ENCODE results near the gene ZDHHC7.
"Not testable (repeated sequence)": the region's sequence is repeated elsewhere in the genome, so short reads cannot be mapped to it uniquely, and the experiment has no call there.

ZDHHC7 gene

GRCh38 chr16:84955427-84955826, 55.9 kb downstream of the ZDHHC7 start:
- no peaks in the 10 kb centered on the region for H3K9me3 Mint-ChIP-seq
- H3K27ac Mint-ChIP-seq = no peak overlapping the region
- peaks cover 57% of the 10 kb centered on the region for H3K27me3 Mint-ChIP-seq
- no peak overlapping the region for H3K4me3 Mint-ChIP-seq
- H3K36me3 Mint-ChIP-seq = no peaks in the 10 kb centered on the region
- no peak for ATAC-seq
- no peaks in the 10 kb centered on the region for H3K4me1 Mint-ChIP-seq

GRCh38 chr16:84953190-84953746, 58.1 kb downstream of the ZDHHC7 start:
- no peak overlapping the region for H3K27ac Mint-ChIP-seq
- no peaks in the 10 kb centered on the region for H3K4me1 Mint-ChIP-seq
- H3K36me3 Mint-ChIP-seq = no peaks in the 10 kb centered on the region
- ATAC-seq = no peak
- peaks cover 39% of the 10 kb centered on the region for H3K27me3 Mint-ChIP-seq
- H3K4me3 Mint-ChIP-seq = no peak overlapping the region
- no peaks in the 10 kb centered on the region for H3K9me3 Mint-ChIP-seq

- H3K36me3 Mint-ChIP-seq = no peaks in the 10 kb centered on the region
- ATAC-seq = peak; percentile 81
- H3K27ac Mint-ChIP-seq = no peak overlapping the region
- H3K9me3 Mint-ChIP-seq = no peaks in the 10 kb centered on the region
- no peaks in the 10 kb centered on the region for H3K4me1 Mint-ChIP-seq
- peaks cover 38% of the 10 kb centered on the region for H3K27me3 Mint-ChIP-seq
- H3K4me3 Mint-ChIP-seq = no peak overlapping the region
These were observed 58.8 kb downstream of the ZDHHC7 start for GRCh38 chr16:84952335-84953189.

DNA sequence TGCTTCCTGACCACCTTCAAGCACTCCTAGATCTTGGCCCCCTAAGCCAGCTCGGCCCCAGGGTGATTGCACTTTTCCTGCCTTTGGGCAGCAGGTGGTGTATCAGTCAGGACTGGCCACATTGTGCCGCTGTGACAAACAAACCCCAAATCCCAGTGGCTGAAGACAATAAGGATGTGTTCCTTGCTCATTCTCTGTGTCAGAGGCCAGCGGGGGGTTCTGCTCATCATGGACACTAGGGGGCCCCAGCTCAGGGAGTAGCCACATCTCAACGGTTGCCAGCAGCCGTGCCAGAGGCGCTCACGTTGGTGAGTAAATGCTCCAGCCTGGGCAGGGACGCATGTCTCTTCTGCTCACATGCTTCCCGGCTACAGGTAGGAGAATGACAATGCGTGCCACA, 60.4 kb downstream of the ZDHHC7 start:
- Mint-ChIP-seq H3K9me3 (no peaks in the 10 kb centered on the region), H3K4me1 (no peaks in the 10 kb centered on the region), H3K36me3 (no peaks in the 10 kb centered on the region), H3K27ac (no peak overlapping the region), H3K4me3 (no peak overlapping the region), H3K27me3 (peaks cover 22% of the 10 kb centered on the region)
- no peak for ATAC-seq

DNA sequence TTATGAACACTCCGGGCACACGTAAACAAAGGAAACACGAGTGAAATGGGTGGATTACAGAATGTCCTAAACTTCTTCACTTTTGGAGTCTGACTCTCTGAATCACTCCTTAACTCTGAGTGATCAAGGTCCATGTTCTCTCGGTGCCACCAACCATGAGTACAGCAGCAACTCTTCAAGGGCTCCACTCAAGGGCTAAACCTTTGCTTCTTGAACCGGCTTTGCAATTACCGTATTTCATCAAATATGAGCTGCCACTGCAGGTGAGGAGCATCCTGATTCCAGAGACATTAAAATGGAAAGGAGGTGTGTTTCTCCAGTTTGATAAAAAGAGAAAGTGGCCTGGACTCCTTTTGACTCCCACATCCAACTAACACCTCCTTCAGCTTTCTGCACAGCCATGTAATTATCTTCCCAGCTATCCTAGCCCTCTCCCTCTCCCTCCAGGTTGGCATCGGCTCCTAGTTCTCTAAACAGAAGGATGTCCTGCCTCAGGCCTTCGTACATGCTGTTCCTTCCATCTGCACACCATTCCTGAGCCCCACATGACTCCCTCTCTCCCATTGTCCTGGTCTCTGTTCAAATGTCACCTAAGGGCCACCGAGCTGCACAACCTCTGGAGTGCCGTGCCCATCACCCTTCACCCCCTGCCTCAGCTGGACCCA, 61.4 kb downstream of the ZDHHC7 start:
- Mint-ChIP-seq H3K36me3 (no peaks in the 10 kb centered on the region), H3K27me3 (peaks cover 21% of the 10 kb centered on the region), H3K4me1 (no peaks in the 10 kb centered on the region), H3K9me3 (no peaks in the 10 kb centered on the region), H3K4me3 (no peak overlapping the region), H3K27ac (no peak overlapping the region)
- ATAC-seq = no peak

GRCh38 chr16:84948851-84949610, 62.3 kb downstream of the ZDHHC7 start:
- no peak overlapping the region for H3K4me3 Mint-ChIP-seq
- H3K4me1 Mint-ChIP-seq = no peaks in the 10 kb centered on the region
- ATAC-seq = no peak
- peaks cover 21% of the 10 kb centered on the region for H3K27me3 Mint-ChIP-seq
- H3K9me3 Mint-ChIP-seq = no peaks in the 10 kb centered on the region
- H3K27ac Mint-ChIP-seq = no peak overlapping the region
- H3K36me3 Mint-ChIP-seq = no peaks in the 10 kb centered on the region

- no peak overlapping the region for H3K4me3 Mint-ChIP-seq
- H3K27ac Mint-ChIP-seq = no peak overlapping the region
- H3K36me3 Mint-ChIP-seq = no peaks in the 10 kb centered on the region
- H3K9me3 Mint-ChIP-seq = no peaks in the 10 kb centered on the region
- no peaks in the 10 kb centered on the region for H3K4me1 Mint-ChIP-seq
- peaks cover 13% of the 10 kb centered on the region for H3K27me3 Mint-ChIP-seq
- ATAC-seq = peak; percentile 45
These were observed 63.1 kb downstream of the ZDHHC7 start for GRCh38 chr16:84947996-84948850.

DNA sequence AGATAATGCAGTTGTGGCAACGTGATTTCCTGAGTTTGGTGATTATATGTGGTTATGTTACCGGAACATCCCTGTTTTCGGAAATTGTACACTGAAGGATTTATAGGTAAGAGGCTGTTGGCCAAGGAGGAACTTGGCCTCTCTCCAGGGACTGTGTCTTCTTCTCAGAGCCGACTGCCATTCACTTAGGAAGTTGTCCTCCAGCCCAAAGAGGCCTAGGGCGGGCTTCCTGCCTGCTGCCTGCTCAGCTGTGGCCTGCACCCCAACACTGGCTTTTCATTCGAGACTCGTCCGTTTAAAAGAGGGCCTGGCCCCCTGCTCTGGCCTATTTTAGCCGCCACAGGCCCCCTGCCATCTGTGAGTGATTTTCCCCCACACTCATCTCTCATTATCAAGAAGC, 64.3 kb downstream of the ZDHHC7 start:
- peaks cover 23% of the 10 kb centered on the region for H3K27me3 Mint-ChIP-seq
- H3K27ac Mint-ChIP-seq = no peak overlapping the region
- peaks cover 2% of the 10 kb centered on the region for H3K9me3 Mint-ChIP-seq
- no peak overlapping the region for H3K4me3 Mint-ChIP-seq
- ATAC-seq = no peak
- H3K4me1 Mint-ChIP-seq = no peaks in the 10 kb centered on the region
- H3K36me3 Mint-ChIP-seq = no peaks in the 10 kb centered on the region

DNA sequence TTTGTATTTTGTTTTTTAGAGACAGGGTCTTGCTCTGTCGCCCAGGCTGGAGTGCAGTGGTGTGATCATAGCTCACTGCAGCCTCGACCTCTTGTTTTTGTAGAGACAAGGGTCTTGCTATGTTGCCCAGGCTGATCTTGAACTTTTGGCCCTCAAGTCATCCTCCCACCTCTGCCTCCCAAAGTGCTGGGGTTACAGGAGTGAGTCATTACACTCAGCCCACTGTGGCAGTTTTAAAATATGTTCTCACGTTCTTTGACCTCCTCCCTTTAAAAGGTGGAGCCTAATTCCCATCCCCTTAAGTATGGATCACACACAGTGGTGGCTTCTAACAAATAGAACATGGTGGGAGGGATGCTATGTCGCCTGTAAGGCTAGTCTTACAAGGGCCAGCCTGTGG, 67.7 kb downstream of the ZDHHC7 start:
- Mint-ChIP-seq H3K27me3 (peaks cover 50% of the 10 kb centered on the region), H3K9me3 (peaks cover 2% of the 10 kb centered on the region), H3K4me1 (no peaks in the 10 kb centered on the region), H3K27ac (no peak overlapping the region), H3K4me3 (no peak overlapping the region), H3K36me3 (no peaks in the 10 kb centered on the region)
- ATAC-seq = no peak

DNA sequence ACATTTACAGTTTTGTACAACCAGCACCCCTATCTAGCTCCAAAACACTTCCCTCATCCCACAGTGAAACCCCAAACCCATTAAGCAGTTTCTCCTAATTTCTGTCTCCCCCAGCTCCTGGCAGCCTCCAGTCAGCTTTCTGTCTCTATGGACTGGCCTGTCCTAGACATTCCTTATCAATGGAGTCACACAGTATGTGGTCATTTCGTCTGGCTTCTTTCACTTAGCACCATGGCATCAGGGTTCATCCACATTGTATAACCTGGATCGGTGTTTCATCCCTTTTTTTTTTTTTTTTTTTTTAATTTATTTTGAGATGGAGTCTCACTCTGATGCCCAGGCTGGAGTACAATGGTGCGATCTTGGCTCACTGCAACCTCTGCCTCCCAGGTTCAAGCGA, 68.5 kb downstream of the ZDHHC7 start:
- Mint-ChIP-seq H3K27me3 (peaks cover 54% of the 10 kb centered on the region), H3K9me3 (peaks cover 2% of the 10 kb centered on the region), H3K27ac (no peak overlapping the region), H3K4me3 (no peak overlapping the region), H3K36me3 (no peaks in the 10 kb centered on the region), H3K4me1 (no peaks in the 10 kb centered on the region)
- no peak for ATAC-seq

DNA sequence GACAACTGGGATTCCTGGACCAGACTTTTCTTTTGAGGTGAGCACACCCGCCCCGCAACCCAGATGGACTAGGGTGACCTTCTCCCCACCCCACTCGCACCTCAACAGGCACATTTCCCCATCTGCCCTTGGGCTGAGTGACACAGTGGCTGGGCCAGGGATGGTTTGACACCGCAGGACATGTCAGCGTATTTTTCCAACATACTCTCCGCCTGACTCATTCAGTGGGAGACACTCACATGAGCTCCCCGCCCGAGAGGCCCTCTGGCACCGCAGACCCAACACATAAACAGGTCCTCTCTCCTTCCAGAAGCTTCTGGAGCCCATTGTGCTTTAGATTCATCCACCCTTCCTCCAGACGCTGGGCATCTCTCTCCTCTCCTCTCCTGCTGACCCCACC, 69.4 kb downstream of the ZDHHC7 start:
- Mint-ChIP-seq H3K27me3 (peaks cover 59% of the 10 kb centered on the region), H3K36me3 (no peaks in the 10 kb centered on the region), H3K27ac (no peak overlapping the region), H3K4me1 (no peaks in the 10 kb centered on the region), H3K9me3 (peaks cover 2% of the 10 kb centered on the region), H3K4me3 (no peak overlapping the region)
- ATAC-seq = no peak

DNA sequence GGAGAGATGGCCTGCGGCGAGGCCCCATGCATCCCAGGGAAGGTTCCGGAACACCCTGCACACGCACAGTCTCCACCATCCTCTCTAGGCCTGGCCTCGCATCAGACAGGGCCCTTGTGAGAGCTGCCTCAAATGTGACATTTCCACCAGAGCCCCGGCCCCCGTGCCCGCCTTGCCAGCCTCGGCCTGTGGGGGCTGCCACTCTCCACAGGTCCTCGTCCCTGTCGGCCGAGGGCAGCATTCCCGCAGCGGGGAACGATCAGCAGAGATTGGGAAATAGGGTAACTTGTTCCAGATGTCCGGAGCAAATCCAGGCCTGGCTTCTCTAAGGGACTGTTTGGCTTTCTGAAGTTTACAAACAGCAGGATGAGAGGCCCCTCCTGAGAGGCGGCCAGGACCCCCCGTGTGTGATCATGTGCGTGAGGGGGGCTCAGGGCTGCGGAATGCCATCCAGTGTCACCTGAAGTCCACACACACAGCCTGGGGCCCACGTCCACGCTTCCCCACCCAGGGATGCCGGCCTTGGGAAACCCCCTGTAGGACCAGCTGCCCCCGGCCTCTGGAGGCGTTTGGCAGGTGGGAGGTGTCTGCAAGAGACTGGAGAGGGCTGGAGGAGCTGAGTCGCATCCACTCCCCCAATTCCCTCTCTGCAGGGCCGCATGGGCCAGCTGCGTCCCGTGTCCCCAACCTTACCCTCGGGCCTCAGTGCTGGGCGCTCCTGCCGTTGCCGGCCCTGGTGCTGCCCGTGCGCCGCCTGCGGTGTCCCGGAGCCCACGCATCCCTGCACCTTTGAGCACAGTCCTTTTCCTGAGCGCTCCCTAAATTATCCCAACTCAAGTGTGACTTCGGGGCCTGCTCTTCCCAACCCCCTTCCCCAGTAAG, 70.4 kb downstream of the ZDHHC7 start:
- Mint-ChIP-seq H3K36me3 (no peaks in the 10 kb centered on the region), H3K27ac (no peak overlapping the region), H3K27me3 (peaks cover 59% of the 10 kb centered on the region), H3K9me3 (peaks cover 2% of the 10 kb centered on the region), H3K4me3 (no peak overlapping the region), H3K4me1 (no peaks in the 10 kb centered on the region)
- peak; percentile 36 for ATAC-seq

GRCh38 chr16:84938616-84939015, 72.7 kb downstream of the ZDHHC7 start:
- H3K27ac Mint-ChIP-seq, H3K9me3 Mint-ChIP-seq, H3K36me3 Mint-ChIP-seq, H3K4me1 Mint-ChIP-seq, ATAC-seq, H3K4me3 Mint-ChIP-seq: not testable (repeated sequence)
- H3K27me3 Mint-ChIP-seq = peaks cover 47% of the 10 kb centered on the region
